HepG2 (cell line): ENCODE data around the gene SELENOH. TPM values are rescaled to one million over a fixed set of nuclear protein-coding genes. Genes with fewer than 3 reads are reported as not detected.

ENCODE experiments used
- ATAC-seq: fragments of 200-7000 bp; cut with Tn5 transposase; 3 replicates; pipeline ENCODE4 v1.9.1; 2020; ENCODE audit warnings: mild to moderate bottlenecking, moderate library complexity
- BruUV-seq: library from RNA; stranded (reverse); fragments of 400-500 nt; replicated peaks from 2 replicates; lab custom pipeline; 2021; lab: Mats Ljungman, UMichigan
- CTCF ChIA-PET: fragments of 300-600 bp; formaldehyde crosslinking; extraction: SDS; loops from one replicate; lab custom pipeline; 2021; ENCODE audit warnings: low total read pairs, inconsistent platforms, low intra/inter-chr PET ratio; lab: Yijun Ruan, JAX
- POLR2A ChIA-PET: fragments of 350-600 bp; sonication (Branson Sonifier 250); formaldehyde crosslinking; loops from one replicate; lab custom pipeline; 2020; ENCODE audit warnings: antibody characterized with exemption, inconsistent platforms; lab: Yijun Ruan, JAX
- DNase-seq: peaks from one replicate; pipeline ENCODE4 v3.0.0-alpha.2; 2015; ENCODE audit warnings: low spot score
- FAIRE-seq: peaks from 3 replicates; lab custom pipeline; 2011; peaks lifted over from hg19 to GRCh38; lab: Jason Lieb, UNC
- H2AFZ ChIP-seq: one replicate; pipeline ENCODE4 v1.6.1; 2011; ENCODE audit warnings: low read length, inconsistent platforms
- H3K27ac ChIP-seq: fragments of 300-600 bp; 3 replicates; pipeline ENCODE4 v1.8.0; 2011; ENCODE audit warnings: mixed run types, mild to moderate bottlenecking, mixed read lengths, low read length, inconsistent platforms; ENCODE audit not compliant: insufficient read depth; ENCODE audit errors: extremely low read length
- H3K27me3 ChIP-seq, 2 experiments: fragments of 200-600 bp in 1 of 2; 2 replicates in 1 of 2; 3 replicates in 1 of 2; pipeline versions ENCODE4 v1.6.0 to v1.8.0; 2011; ENCODE audit warnings: low read length in 2 of 2, mild to moderate bottlenecking in 2 of 2, moderate library complexity in 2 of 2, inconsistent platforms in 1 of 2; ENCODE audit not compliant: insufficient read depth in 2 of 2, control insufficient read depth in 1 of 2
- H3K36me3 ChIP-seq, 2 experiments: fragments of 200-600 bp in 1 of 2; replicated peaks in 1 of 2; 2 replicates in 1 of 2; 3 replicates in 1 of 2; pipeline versions ENCODE4 v1.5.1 to v1.8.0; 2011; ENCODE audit warnings: low read length in 2 of 2, inconsistent platforms in 1 of 2; ENCODE audit not compliant: insufficient read depth in 2 of 2, control insufficient read depth in 1 of 2
- H3K4me1 ChIP-seq: 2 replicates; pipeline ENCODE4 v1.5.1; 2012; ENCODE audit warnings: low read length, inconsistent platforms; ENCODE audit not compliant: insufficient read depth
- H3K4me2 ChIP-seq: 2 replicates; pipeline ENCODE4 v1.6.0; 2011; ENCODE audit warnings: low read depth, low read length, inconsistent platforms
- H3K4me3 ChIP-seq, 3 experiments: fragments of 200-600 bp in 1 of 3; sonication (generic), shearing (Covaris generic) in 1 of 3; replicated peaks in 1 of 3; 2 replicates each; pipeline ENCODE4 v1.5.1; 2011 to 2016; ENCODE audit warnings: low read length in 3 of 3, inconsistent platforms in 2 of 3, low read depth in 2 of 3, mild to moderate bottlenecking in 2 of 3, control low read depth in 1 of 3, mixed read lengths in 1 of 3; ENCODE audit not compliant: insufficient read depth in 1 of 3
- H3K79me2 ChIP-seq: one replicate; pipeline ENCODE4 v1.6.1; 2011; ENCODE audit warnings: low read length, inconsistent platforms; ENCODE audit not compliant: insufficient read depth
- H3K9ac ChIP-seq: 2 replicates; pipeline ENCODE4 v1.6.0; 2011; ENCODE audit warnings: mild to moderate bottlenecking, low read depth, low read length, inconsistent platforms; ENCODE audit not compliant: insufficient read depth
- H3K9me3 ChIP-seq: 2 replicates; pipeline ENCODE4 v1.5.1; 2012; ENCODE audit warnings: mild to moderate bottlenecking, low read length
- H4K20me1 ChIP-seq: 2 replicates; pipeline ENCODE4 v1.6.0; 2011; ENCODE audit warnings: inconsistent platforms, mild to moderate bottlenecking, low read length, moderate library complexity; ENCODE audit not compliant: insufficient read depth
- ARID2 ChIP-seq: sonication (generic); formaldehyde crosslinking; IDR thresholded peaks from 2 replicates; pipeline ENCODE4 v1.8.1; 2022; ENCODE audit warnings: mild to moderate bottlenecking, missing genetic modification reagents, borderline replicate concordance
- DPF2 ChIP-seq: sonication (generic); formaldehyde crosslinking; IDR thresholded peaks from 2 replicates; pipeline ENCODE4 v1.4.0; 2020; ENCODE audit warnings: mild to moderate bottlenecking, low read depth, missing genetic modification reagents, borderline replicate concordance
- GTF2F1 ChIP-seq: fragments of 150-350 bp; IDR thresholded peaks from 2 replicates; pipeline ENCODE4 v1.6.1; 2014; ENCODE audit warnings: low read length
- HCFC1 ChIP-seq: fragments of 150-350 bp; IDR thresholded peaks from 2 replicates; pipeline ENCODE4 v1.6.1; 2014; ENCODE audit warnings: low read depth, low read length
- KLF13 ChIP-seq: sonication (generic); formaldehyde crosslinking; IDR thresholded peaks from 2 replicates; pipeline ENCODE4 v1.4.0; 2020; ENCODE audit warnings: mild to moderate bottlenecking, missing genetic modification reagents
- MED13 ChIP-seq: sonication (generic); formaldehyde crosslinking; IDR thresholded peaks from 2 replicates; pipeline ENCODE4 v1.5.0; 2020; ENCODE audit warnings: missing genetic modification reagents
- MTF2 ChIP-seq: sonication (generic); formaldehyde crosslinking; IDR thresholded peaks from 2 replicates; pipeline ENCODE4 v1.5.0; 2020; ENCODE audit warnings: missing genetic modification reagents, borderline replicate concordance
- RBFOX2 ChIP-seq: fragments of 200-400 bp; formaldehyde crosslinking; IDR thresholded peaks from 2 replicates; pipeline ENCODE4 v1.6.1; 2017; ENCODE audit warnings: low read depth, mild to moderate bottlenecking, low read length
- ZNF180 ChIP-seq: sonication (generic); formaldehyde crosslinking; IDR thresholded peaks from 2 replicates; pipeline ENCODE4 v1.4.0; 2020; ENCODE audit warnings: low read depth, missing genetic modification reagents, borderline replicate concordance
- ZNF335 ChIP-seq: sonication (generic); formaldehyde crosslinking; IDR thresholded peaks from 2 replicates; pipeline ENCODE4 v1.4.0; 2020; ENCODE audit warnings: missing genetic modification reagents
- WGBS: methylation state at CpG from one replicate; pipeline ENCODE4 v1.1.6; 2017; ENCODE audit warnings: low lambda C conversion rate; 5-methylcytosine and 5-hydroxymethylcytosine counted together
- in situ Hi-C: cut with HindIII; loops from 2 replicates; pipeline ENCODE4 v1.10.0; 2017; ENCODE audit warnings: low pct_unique_long_range_greater_than_20kb; ENCODE audit not compliant: extremely low pct_ligation_motif_present
- intact Hi-C: fragments of 100-400 bp; cut with micrococcal nuclease; formaldehyde crosslinking; loops from one replicate; pipeline ENCODE4 v1.10.0; 2022; ENCODE audit not compliant: unreplicated experiment
- polyA plus RNA-seq, 8 experiments: library from polyadenylated mRNA; depleted of rRNA in 3 of 8; stranded (reverse) in 7 of 8; unstranded in 1 of 8; fragments of >200 nt; fragmentation: Illumina TruSeq in 4 of 8; extraction: Trizol in 4 of 8; gene quantifications; 2 replicates each; pipeline versions ENCODE4 v1.2.1 to v1.2.3, GENCODE V29; 2011 to 2016; ENCODE audit warnings: low read depth in 4 of 8, missing spikeins in 1 of 8, mixed read lengths in 1 of 8; ENCODE audit not compliant: insufficient read depth in 1 of 8
- total RNA-seq, 5 experiments: library from RNA; depleted of rRNA; stranded (reverse); fragments of >200 nt; fragmentation: Illumina TruSeq; extraction: Trizol; gene quantifications; 2 replicates each; pipeline ENCODE4 v1.2.3, GENCODE V29; 2016; ENCODE audit warnings: low read depth in 1 of 5
- TF ChIP-seq, protein P1 (sequence below): IDR thresholded peaks from 2 replicates; pipeline ENCODE4 v1.6.1; 2016
- TF ChIP-seq, protein P2 (sequence below): sonication (generic); formaldehyde crosslinking; IDR thresholded peaks from 2 replicates; pipeline ENCODE4 v1.5.0; 2020; ENCODE audit warnings: missing genetic modification reagents
- TF ChIP-seq, protein P3 (sequence below): sonication (generic); formaldehyde crosslinking; IDR thresholded peaks from 2 replicates; pipeline ENCODE4 v1.4.0; 2020; ENCODE audit warnings: mild to moderate bottlenecking, missing genetic modification reagents
- TF ChIP-seq, protein P4 (sequence below): sonication (generic); formaldehyde crosslinking; conservative IDR thresholded peaks from 2 replicates; pipeline ENCODE4 v1.8.1; 2023; ENCODE audit warnings: missing genetic modification reagents
- TF ChIP-seq, protein P5 (sequence below): IDR thresholded peaks from 2 replicates; pipeline ENCODE4 v1.6.1; 2016; ENCODE audit warnings: mild to moderate bottlenecking

SELENOH gene
- total and polyA plus RNA-seq, 2 of the 13 experiments (the other 11 are each of a cell fraction or from before 2014, with no cell fraction given), result 27.2 to 77.4 TPM

DNA sequence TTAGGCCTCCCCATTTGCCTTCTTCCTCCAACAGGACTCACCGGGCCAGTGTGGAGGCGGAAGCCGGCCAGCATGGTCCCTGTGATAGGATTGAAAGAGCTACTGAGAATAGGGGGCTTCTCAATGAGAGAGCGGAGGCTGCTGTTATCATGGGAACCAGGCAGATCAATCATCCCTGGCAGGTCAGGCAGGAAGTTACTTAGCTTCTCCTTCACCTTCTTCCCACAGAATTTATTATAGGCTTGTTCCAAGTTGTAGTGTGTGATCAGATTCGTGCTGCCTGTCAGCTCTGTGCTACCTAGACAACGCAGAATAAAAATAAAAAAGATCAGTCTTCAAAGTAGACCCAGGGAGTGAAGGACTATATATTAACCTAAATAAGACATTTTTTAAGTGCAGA is 36.4 kb upstream of the SELENOH start:
- peaks cover 8 to 40% of the 10 kb centered on the region in 2 experiments for H3K36me3 ChIP-seq
- ChIA-PET CTCF (no interaction called here), POLR2A (no interaction called here)
- no peak overlapping the region for H3K27ac ChIP-seq
- H3K4me2 ChIP-seq, result no peak overlapping the region
- no peak overlapping the region for H3K9ac ChIP-seq
- no peak overlapping the region for H3K4me3 ChIP-seq
- no peaks in the 10 kb centered on the region for H4K20me1 ChIP-seq
- BruUV-seq, result no TSS peak
- intact Hi-C loops, result no loop called here
- no peak overlapping the region for H2AFZ ChIP-seq
- no peak for FAIRE-seq
- no peak; the same call in 2 of the 3 replicates for ATAC-seq
- DNase-seq, result no peak
- H3K79me2 ChIP-seq, result peaks cover 5% of the 10 kb centered on the region
- peaks cover 10% of the 10 kb centered on the region for H3K4me1 ChIP-seq
- H3K27me3 ChIP-seq, result no peaks in the 10 kb centered on the region
- no peaks in the 10 kb centered on the region for H3K9me3 ChIP-seq
- 98% methylated on average over 6 of the region's 6 CpGs for WGBS
- in situ Hi-C loops, result no loop called here
- TF ChIP-seq GTF2F1 (no peak), MED13 (no peak), KLF13 (CRISPR knock-in tag) (no peak), ZNF335 (CRISPR knock-in tag) (no peak), RBFOX2 (no peak), HCFC1 (no peak), ZNF180 (CRISPR knock-in tag) (no peak), DPF2 (CRISPR knock-in tag) (no peak), ARID2 (CRISPR knock-in tag) (no peak), MTF2 (CRISPR knock-in tag) (no peak)
- TF ChIP-seq, protein P1, sequence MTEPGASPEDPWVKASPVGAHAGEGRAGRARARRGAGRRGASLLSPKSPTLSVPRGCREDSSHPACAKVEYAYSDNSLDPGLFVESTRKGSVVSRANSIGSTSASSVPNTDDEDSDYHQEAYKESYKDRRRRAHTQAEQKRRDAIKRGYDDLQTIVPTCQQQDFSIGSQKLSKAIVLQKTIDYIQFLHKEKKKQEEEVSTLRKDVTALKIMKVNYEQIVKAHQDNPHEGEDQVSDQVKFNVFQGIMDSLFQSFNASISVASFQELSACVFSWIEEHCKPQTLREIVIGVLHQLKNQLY (CRISPR knock-in tag), result no peak
- TF ChIP-seq, protein P2, sequence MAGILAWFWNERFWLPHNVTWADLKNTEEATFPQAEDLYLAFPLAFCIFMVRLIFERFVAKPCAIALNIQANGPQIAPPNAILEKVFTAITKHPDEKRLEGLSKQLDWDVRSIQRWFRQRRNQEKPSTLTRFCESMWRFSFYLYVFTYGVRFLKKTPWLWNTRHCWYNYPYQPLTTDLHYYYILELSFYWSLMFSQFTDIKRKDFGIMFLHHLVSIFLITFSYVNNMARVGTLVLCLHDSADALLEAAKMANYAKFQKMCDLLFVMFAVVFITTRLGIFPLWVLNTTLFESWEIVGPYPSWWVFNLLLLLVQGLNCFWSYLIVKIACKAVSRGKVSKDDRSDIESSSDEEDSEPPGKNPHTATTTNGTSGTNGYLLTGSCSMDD (CRISPR knock-in tag), result no peak
- TF ChIP-seq, protein P3, sequence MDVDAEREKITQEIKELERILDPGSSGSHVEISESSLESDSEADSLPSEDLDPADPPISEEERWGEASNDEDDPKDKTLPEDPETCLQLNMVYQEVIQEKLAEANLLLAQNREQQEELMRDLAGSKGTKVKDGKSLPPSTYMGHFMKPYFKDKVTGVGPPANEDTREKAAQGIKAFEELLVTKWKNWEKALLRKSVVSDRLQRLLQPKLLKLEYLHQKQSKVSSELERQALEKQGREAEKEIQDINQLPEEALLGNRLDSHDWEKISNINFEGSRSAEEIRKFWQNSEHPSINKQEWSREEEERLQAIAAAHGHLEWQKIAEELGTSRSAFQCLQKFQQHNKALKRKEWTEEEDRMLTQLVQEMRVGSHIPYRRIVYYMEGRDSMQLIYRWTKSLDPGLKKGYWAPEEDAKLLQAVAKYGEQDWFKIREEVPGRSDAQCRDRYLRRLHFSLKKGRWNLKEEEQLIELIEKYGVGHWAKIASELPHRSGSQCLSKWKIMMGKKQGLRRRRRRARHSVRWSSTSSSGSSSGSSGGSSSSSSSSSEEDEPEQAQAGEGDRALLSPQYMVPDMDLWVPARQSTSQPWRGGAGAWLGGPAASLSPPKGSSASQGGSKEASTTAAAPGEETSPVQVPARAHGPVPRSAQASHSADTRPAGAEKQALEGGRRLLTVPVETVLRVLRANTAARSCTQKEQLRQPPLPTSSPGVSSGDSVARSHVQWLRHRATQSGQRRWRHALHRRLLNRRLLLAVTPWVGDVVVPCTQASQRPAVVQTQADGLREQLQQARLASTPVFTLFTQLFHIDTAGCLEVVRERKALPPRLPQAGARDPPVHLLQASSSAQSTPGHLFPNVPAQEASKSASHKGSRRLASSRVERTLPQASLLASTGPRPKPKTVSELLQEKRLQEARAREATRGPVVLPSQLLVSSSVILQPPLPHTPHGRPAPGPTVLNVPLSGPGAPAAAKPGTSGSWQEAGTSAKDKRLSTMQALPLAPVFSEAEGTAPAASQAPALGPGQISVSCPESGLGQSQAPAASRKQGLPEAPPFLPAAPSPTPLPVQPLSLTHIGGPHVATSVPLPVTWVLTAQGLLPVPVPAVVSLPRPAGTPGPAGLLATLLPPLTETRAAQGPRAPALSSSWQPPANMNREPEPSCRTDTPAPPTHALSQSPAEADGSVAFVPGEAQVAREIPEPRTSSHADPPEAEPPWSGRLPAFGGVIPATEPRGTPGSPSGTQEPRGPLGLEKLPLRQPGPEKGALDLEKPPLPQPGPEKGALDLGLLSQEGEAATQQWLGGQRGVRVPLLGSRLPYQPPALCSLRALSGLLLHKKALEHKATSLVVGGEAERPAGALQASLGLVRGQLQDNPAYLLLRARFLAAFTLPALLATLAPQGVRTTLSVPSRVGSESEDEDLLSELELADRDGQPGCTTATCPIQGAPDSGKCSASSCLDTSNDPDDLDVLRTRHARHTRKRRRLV, result no peak
- TF ChIP-seq, protein P4, sequence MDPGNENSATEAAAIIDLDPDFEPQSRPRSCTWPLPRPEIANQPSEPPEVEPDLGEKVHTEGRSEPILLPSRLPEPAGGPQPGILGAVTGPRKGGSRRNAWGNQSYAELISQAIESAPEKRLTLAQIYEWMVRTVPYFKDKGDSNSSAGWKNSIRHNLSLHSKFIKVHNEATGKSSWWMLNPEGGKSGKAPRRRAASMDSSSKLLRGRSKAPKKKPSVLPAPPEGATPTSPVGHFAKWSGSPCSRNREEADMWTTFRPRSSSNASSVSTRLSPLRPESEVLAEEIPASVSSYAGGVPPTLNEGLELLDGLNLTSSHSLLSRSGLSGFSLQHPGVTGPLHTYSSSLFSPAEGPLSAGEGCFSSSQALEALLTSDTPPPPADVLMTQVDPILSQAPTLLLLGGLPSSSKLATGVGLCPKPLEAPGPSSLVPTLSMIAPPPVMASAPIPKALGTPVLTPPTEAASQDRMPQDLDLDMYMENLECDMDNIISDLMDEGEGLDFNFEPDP (CRISPR knock-in tag), result no peak
- TF ChIP-seq, protein P5, sequence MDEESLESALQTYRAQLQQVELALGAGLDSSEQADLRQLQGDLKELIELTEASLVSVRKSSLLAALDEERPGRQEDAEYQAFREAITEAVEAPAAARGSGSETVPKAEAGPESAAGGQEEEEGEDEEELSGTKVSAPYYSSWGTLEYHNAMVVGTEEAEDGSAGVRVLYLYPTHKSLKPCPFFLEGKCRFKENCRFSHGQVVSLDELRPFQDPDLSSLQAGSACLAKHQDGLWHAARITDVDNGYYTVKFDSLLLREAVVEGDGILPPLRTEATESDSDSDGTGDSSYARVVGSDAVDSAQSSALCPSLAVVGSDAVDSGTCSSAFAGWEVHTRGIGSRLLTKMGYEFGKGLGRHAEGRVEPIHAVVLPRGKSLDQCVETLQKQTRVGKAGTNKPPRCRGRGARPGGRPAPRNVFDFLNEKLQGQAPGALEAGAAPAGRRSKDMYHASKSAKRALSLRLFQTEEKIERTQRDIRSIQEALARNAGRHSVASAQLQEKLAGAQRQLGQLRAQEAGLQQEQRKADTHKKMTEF, result no peak
